ENCODE results near the gene MXRA7. TPM values are rescaled to one million over a fixed set of nuclear protein-coding genes. Genes with fewer than 3 reads are reported as not detected.

Gene MXRA7
- total RNA-seq, 1 experiment from 2014 or later = 247 TPM

GRCh38 chr17:76673729-76674128 is 37.0 kb downstream of the MXRA7 start:
- Histone ChIP-seq H3K9me3 (replicated peaks) (no peaks in the 10 kb centered on the region), H3K4me1 (peaks cover 9% of the 10 kb centered on the region; the same call in 1 of the 2 replicates), H3K27me3 (no peaks in the 10 kb centered on the region), H3K36me3 (no peaks in the 10 kb centered on the region), H3K27ac (no peak overlapping the region), H3K4me3 (no peak overlapping the region)
- DNase-seq = no peak

- Histone ChIP-seq H3K36me3 (no peaks in the 10 kb centered on the region), H3K27me3 (no peaks in the 10 kb centered on the region), H3K27ac (no peak overlapping the region), H3K9me3 (replicated peaks) (no peaks in the 10 kb centered on the region), H3K4me3 (no peak overlapping the region), H3K4me1 (peaks cover 10% of the 10 kb centered on the region; the same call in 1 of the 2 replicates)
- no peak for DNase-seq
These were observed 37.9 kb downstream of the MXRA7 start for GRCh38 chr17:76672892-76673291.

GRCh38 chr17:76672270-76672851 is 38.4 kb downstream of the MXRA7 start:
- Histone ChIP-seq H3K4me3 (peak overlapping the region; percentile 67), H3K36me3 (no peaks in the 10 kb centered on the region), H3K27ac (peak overlapping the region; percentile 81), H3K4me1 (peaks cover 10% of the 10 kb centered on the region; the same call in 1 of the 2 replicates), H3K27me3 (no peaks in the 10 kb centered on the region), H3K9me3 (replicated peaks) (no peaks in the 10 kb centered on the region)
- no peak for DNase-seq

- Histone ChIP-seq H3K4me3 (peak overlapping the region; percentile 67), H3K9me3 (replicated peaks) (no peaks in the 10 kb centered on the region), H3K27ac (peak overlapping the region; percentile 81), H3K36me3 (no peaks in the 10 kb centered on the region), H3K4me1 (peaks cover 10% of the 10 kb centered on the region; the same call in 1 of the 2 replicates), H3K27me3 (no peaks in the 10 kb centered on the region)
- no peak for DNase-seq
These were observed 38.9 kb downstream of the MXRA7 start for GRCh38 chr17:76671912-76672262.

- Histone ChIP-seq H3K4me1 (peaks cover 10% of the 10 kb centered on the region; the same call in 1 of the 2 replicates), H3K4me3 (peak overlapping the region; percentile 67), H3K9me3 (replicated peaks) (no peaks in the 10 kb centered on the region), H3K36me3 (no peaks in the 10 kb centered on the region), H3K27me3 (no peaks in the 10 kb centered on the region), H3K27ac (peak overlapping the region; percentile 81)
- DNase-seq = peak; percentile 100
These were observed 39.4 kb downstream of the MXRA7 start for GRCh38 chr17:76671123-76671911.

- no peaks in the 10 kb centered on the region for H3K9me3 ChIP-seq (replicated peaks)
- H3K4me3 ChIP-seq = peak overlapping the region; percentile 67
- peak overlapping the region; percentile 81 for H3K27ac ChIP-seq
- DNase-seq = no peak
- no peaks in the 10 kb centered on the region for H3K36me3 ChIP-seq
- H3K4me1 ChIP-seq = peaks cover 10% of the 10 kb centered on the region; the same call in 1 of the 2 replicates
- no peaks in the 10 kb centered on the region for H3K27me3 ChIP-seq
These were observed 40.0 kb downstream of the MXRA7 start for GRCh38 chr17:76670718-76671122.

- no peaks in the 10 kb centered on the region for H3K36me3 ChIP-seq
- H3K27me3 ChIP-seq = no peaks in the 10 kb centered on the region
- peaks cover 10% of the 10 kb centered on the region; the same call in 1 of the 2 replicates for H3K4me1 ChIP-seq
- no peak for DNase-seq
- H3K9me3 ChIP-seq (replicated peaks) = no peaks in the 10 kb centered on the region
- H3K27ac ChIP-seq = no peak overlapping the region
- H3K4me3 ChIP-seq = peak overlapping the region; percentile 67; the same call in 1 of the 2 replicates
These were observed 40.6 kb downstream of the MXRA7 start for GRCh38 chr17:76670020-76670717.

- DNase-seq = no peak
- H3K9me3 ChIP-seq (replicated peaks) = no peaks in the 10 kb centered on the region
- H3K4me1 ChIP-seq = peaks cover 10% of the 10 kb centered on the region; the same call in 1 of the 2 replicates
- no peaks in the 10 kb centered on the region for H3K36me3 ChIP-seq
- H3K27me3 ChIP-seq = no peaks in the 10 kb centered on the region
- no peak overlapping the region for H3K4me3 ChIP-seq
- no peak overlapping the region for H3K27ac ChIP-seq
These were observed 42.8 kb downstream of the MXRA7 start for GRCh38 chr17:76667786-76668453.

GRCh38 chr17:76667491-76667755 is 43.3 kb downstream of the MXRA7 start:
- no peak for DNase-seq
- no peak overlapping the region for H3K4me3 ChIP-seq
- peaks cover 10% of the 10 kb centered on the region; the same call in 1 of the 2 replicates for H3K4me1 ChIP-seq
- no peaks in the 10 kb centered on the region for H3K9me3 ChIP-seq (replicated peaks)
- H3K27me3 ChIP-seq = 0 out of 2 replicates have a peak, but pooled peaks cover 2% of the 10 kb centered on the region
- H3K27ac ChIP-seq = no peak overlapping the region
- no peaks in the 10 kb centered on the region for H3K36me3 ChIP-seq

GRCh38 chr17:76660656-76661042 is 50.1 kb downstream of the MXRA7 start:
- peaks cover 5% of the 10 kb centered on the region; the same call in 1 of the 2 replicates for H3K4me1 ChIP-seq
- peaks cover 5% of the 10 kb centered on the region; the same call in 1 of the 2 replicates for H3K27me3 ChIP-seq
- no peaks in the 10 kb centered on the region for H3K36me3 ChIP-seq
- DNase-seq = no peak
- no peak overlapping the region for H3K4me3 ChIP-seq
- H3K27ac ChIP-seq = no peak overlapping the region
- H3K9me3 ChIP-seq (replicated peaks) = no peaks in the 10 kb centered on the region

- H3K27me3 ChIP-seq = peaks cover 5% of the 10 kb centered on the region; the same call in 1 of the 2 replicates
- H3K9me3 ChIP-seq (replicated peaks) = no peaks in the 10 kb centered on the region
- no peak overlapping the region for H3K4me3 ChIP-seq
- peaks cover 5% of the 10 kb centered on the region; the same call in 1 of the 2 replicates for H3K4me1 ChIP-seq
- H3K27ac ChIP-seq = no peak overlapping the region
- H3K36me3 ChIP-seq = no peaks in the 10 kb centered on the region
- peak in 1 of 2 experiments; percentile 30 for DNase-seq
These were observed 50.7 kb downstream of the MXRA7 start for GRCh38 chr17:76659928-76660655.

- Histone ChIP-seq H3K4me3 (no peak overlapping the region), H3K4me1 (peaks cover 5% of the 10 kb centered on the region; the same call in 1 of the 2 replicates), H3K36me3 (no peaks in the 10 kb centered on the region), H3K27me3 (peaks cover 5% of the 10 kb centered on the region; the same call in 1 of the 2 replicates), H3K9me3 (replicated peaks) (peaks cover 3% of the 10 kb centered on the region), H3K27ac (no peak overlapping the region)
- DNase-seq = no peak
These were observed 52.5 kb downstream of the MXRA7 start for GRCh38 chr17:76658242-76658662.

GRCh38 chr17:76657505-76658241 is 53.1 kb downstream of the MXRA7 start:
- H3K4me3 ChIP-seq = no peak overlapping the region
- H3K9me3 ChIP-seq (replicated peaks) = peaks cover 3% of the 10 kb centered on the region
- H3K4me1 ChIP-seq = peaks cover 5% of the 10 kb centered on the region; the same call in 1 of the 2 replicates
- peaks cover 5% of the 10 kb centered on the region; the same call in 1 of the 2 replicates for H3K27me3 ChIP-seq
- DNase-seq = no peak
- no peak overlapping the region for H3K27ac ChIP-seq
- H3K36me3 ChIP-seq = no peaks in the 10 kb centered on the region
